ENCODE data around the gene FBXL13.
"Not testable (repeated sequence)": the region's sequence is repeated elsewhere in the genome, so short reads cannot be mapped to it uniquely, and the experiment has no call there.

FBXL13 gene

GRCh38 chr7:103101543-103101942 lies 26.9 kb upstream of the FBXL13 start:
- DNase-seq (ENCODE audit: low read depth): no peak
- no peak overlapping the region for H3K4me3 ChIP-seq (ENCODE audit: low read depth, low read length)
- no peak for TF ChIP-seq CTCF (IDR thresholded peaks at IDR 0.05; ENCODE audit: insufficient read depth, low read depth, low read length, missing control alignments)

- no peak for TF ChIP-seq CTCF (IDR thresholded peaks at IDR 0.05; ENCODE audit: insufficient read depth, low read depth, low read length, missing control alignments)
- DNase-seq (ENCODE audit: low read depth): no peak
- no peak overlapping the region for H3K4me3 ChIP-seq (ENCODE audit: low read depth, low read length)
Measured at GRCh38 chr7:103100348-103100747, 25.8 kb upstream of the FBXL13 start.

GRCh38 chr7:103097041-103097440 lies 22.4 kb upstream of the FBXL13 start:
- no peak overlapping the region for H3K4me3 ChIP-seq (ENCODE audit: low read depth, low read length)
- DNase-seq (ENCODE audit: low read depth): no peak
- no peak for TF ChIP-seq CTCF (IDR thresholded peaks at IDR 0.05; ENCODE audit: insufficient read depth, low read depth, low read length, missing control alignments)

- H3K4me3 ChIP-seq (ENCODE audit: low read depth, low read length); DNase-seq (ENCODE audit: low read depth): not testable (repeated sequence)
Measured at GRCh38 chr7:103095558-103095957, 21.0 kb upstream of the FBXL13 start.

- no peak for TF ChIP-seq CTCF (IDR thresholded peaks at IDR 0.05; ENCODE audit: insufficient read depth, low read depth, low read length, missing control alignments)
- H3K4me3 ChIP-seq (ENCODE audit: low read depth, low read length): no peak overlapping the region
- DNase-seq (ENCODE audit: low read depth): no peak
Measured at GRCh38 chr7:103094102-103094501, 19.5 kb upstream of the FBXL13 start.

- H3K4me3 ChIP-seq (ENCODE audit: low read depth, low read length): no peak overlapping the region
- DNase-seq (ENCODE audit: low read depth): no peak
- TF ChIP-seq CTCF (IDR thresholded peaks at IDR 0.05; ENCODE audit: insufficient read depth, low read depth, low read length, missing control alignments): no peak
Measured at GRCh38 chr7:103093429-103093828, 18.8 kb upstream of the FBXL13 start.

GRCh38 chr7:103092321-103092720 lies 17.7 kb upstream of the FBXL13 start:
- DNase-seq (ENCODE audit: low read depth); H3K4me3 ChIP-seq (ENCODE audit: low read depth, low read length): not testable (repeated sequence)

- DNase-seq (ENCODE audit: low read depth): no peak
- TF ChIP-seq CTCF (IDR thresholded peaks at IDR 0.05; ENCODE audit: insufficient read depth, low read depth, low read length, missing control alignments): no peak
Measured at GRCh38 chr7:103083210-103083609, 8.6 kb upstream of the FBXL13 start.

More at GRCh38 chr7:103083210-103083609, 8.6 kb upstream of the FBXL13 start:
- H3K4me3 ChIP-seq (ENCODE audit: low read depth, low read length): no peak overlapping the region

All from GM12865 (cell line).